ENCODE measurements around the gene FBXO10.

DNA sequence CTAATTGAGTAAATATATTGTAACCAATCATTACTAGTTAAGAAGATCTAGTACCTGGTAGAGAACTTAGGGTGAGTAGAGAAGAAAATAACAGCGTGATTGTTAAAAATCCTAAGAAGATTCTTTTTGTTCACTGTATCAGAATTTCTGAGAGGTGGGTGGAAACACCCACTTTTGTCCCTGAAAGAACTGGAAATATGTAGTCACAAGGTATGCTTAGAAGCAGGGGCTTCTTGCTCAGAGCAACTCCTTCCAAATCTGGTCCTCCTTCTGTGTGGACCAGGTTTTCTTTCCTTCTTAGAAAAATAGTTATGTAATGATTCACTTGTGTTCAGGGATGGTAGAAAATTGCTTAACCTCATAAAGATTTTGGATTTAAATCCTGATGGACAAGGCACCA lies 28.1 kb upstream of the FBXO10 start:
- TF ChIP-seq, protein P1, sequence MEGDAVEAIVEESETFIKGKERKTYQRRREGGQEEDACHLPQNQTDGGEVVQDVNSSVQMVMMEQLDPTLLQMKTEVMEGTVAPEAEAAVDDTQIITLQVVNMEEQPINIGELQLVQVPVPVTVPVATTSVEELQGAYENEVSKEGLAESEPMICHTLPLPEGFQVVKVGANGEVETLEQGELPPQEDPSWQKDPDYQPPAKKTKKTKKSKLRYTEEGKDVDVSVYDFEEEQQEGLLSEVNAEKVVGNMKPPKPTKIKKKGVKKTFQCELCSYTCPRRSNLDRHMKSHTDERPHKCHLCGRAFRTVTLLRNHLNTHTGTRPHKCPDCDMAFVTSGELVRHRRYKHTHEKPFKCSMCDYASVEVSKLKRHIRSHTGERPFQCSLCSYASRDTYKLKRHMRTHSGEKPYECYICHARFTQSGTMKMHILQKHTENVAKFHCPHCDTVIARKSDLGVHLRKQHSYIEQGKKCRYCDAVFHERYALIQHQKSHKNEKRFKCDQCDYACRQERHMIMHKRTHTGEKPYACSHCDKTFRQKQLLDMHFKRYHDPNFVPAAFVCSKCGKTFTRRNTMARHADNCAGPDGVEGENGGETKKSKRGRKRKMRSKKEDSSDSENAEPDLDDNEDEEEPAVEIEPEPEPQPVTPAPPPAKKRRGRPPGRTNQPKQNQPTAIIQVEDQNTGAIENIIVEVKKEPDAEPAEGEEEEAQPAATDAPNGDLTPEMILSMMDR (IDR thresholded peaks at IDR 0.05): no peak
- no peak for TF ChIP-seq POLR2A (IDR thresholded peaks at IDR 0.05)

Measured in lower leg skin (tissue), 3 donors.